Bronchial epithelial cell (primary cell): ENCODE data around the gene SSPN. TPM values are rescaled to one million over a fixed set of nuclear protein-coding genes. Genes with fewer than 3 reads are reported as not detected.

Source experiments
- DNase-seq: peaks from one replicate; pipeline ENCODE4 v3.0.0-alpha.2; 2010; ENCODE audit warnings: low read depth
- FAIRE-seq: peaks from 2 replicates; lab custom pipeline; 2011; peaks lifted over from hg19 to GRCh38; lab: Jason Lieb, UNC
- H3K27me3 ChIP-seq: 2 replicates; pipeline ENCODE4 v1.5.1; 2011; ENCODE audit warnings: low read length; ENCODE audit not compliant: control insufficient read depth, insufficient read depth
- H3K36me3 ChIP-seq: 2 replicates; pipeline ENCODE4 v1.5.1; 2011; ENCODE audit warnings: low read length; ENCODE audit not compliant: control insufficient read depth, insufficient read depth
- H3K4me3 ChIP-seq: 2 replicates; pipeline ENCODE4 v1.5.1; 2011; ENCODE audit warnings: mild to moderate bottlenecking, low read depth, low read length, control low read depth
- CTCF ChIP-seq: IDR thresholded peaks from 2 replicates; pipeline ENCODE4 v1.5.1; 2011; ENCODE audit warnings: mild to moderate bottlenecking, moderate library complexity, low read length, control low read depth, inconsistent platforms; ENCODE audit not compliant: insufficient read depth, severe bottlenecking
- total RNA-seq: library from RNA; depleted of rRNA; stranded (reverse); fragments of >200 nt; gene quantifications from 2 replicates; pipeline ENCODE4 v1.2.1, GENCODE V29; 2014

The SSPN gene
- total RNA-seq, 1 donor from 2014 or later = 0.26 TPM

- DNase-seq (no peak), FAIRE-seq (no peak)
- H3K27me3 ChIP-seq = no peaks in the 10 kb centered on the region
- no peaks in the 10 kb centered on the region for H3K36me3 ChIP-seq
- TF ChIP-seq CTCF = no peak
- H3K4me3 ChIP-seq = no peak overlapping the region
Observed at GRCh38 chr12:26239852-26240815, 44.8 kb downstream of the SSPN start.

GRCh38 chr12:26241080-26241479 lies 45.7 kb downstream of the SSPN start:
- TF ChIP-seq CTCF = no peak
- Histone ChIP-seq H3K36me3 (no peaks in the 10 kb centered on the region), H3K4me3 (no peak overlapping the region), H3K27me3 (no peaks in the 10 kb centered on the region)
- FAIRE-seq (no peak), DNase-seq (no peak)

GRCh38 chr12:26242683-26243082 lies 47.3 kb downstream of the SSPN start:
- FAIRE-seq (no peak), DNase-seq (no peak)
- Histone ChIP-seq H3K27me3 (no peaks in the 10 kb centered on the region), H3K36me3 (no peaks in the 10 kb centered on the region), H3K4me3 (no peak overlapping the region)
- TF ChIP-seq CTCF = no peak

- DNase-seq (no peak), FAIRE-seq (peak; percentile 43)
- H3K27me3 ChIP-seq = no peaks in the 10 kb centered on the region
- no peak for TF ChIP-seq CTCF
- H3K36me3 ChIP-seq = no peaks in the 10 kb centered on the region
- no peak overlapping the region for H3K4me3 ChIP-seq
Observed at GRCh38 chr12:26244503-26244902, 49.1 kb downstream of the SSPN start.

- Histone ChIP-seq H3K4me3 (no peak overlapping the region), H3K36me3 (no peaks in the 10 kb centered on the region), H3K27me3 (no peaks in the 10 kb centered on the region)
- FAIRE-seq (no peak), DNase-seq (no peak)
- no peak for TF ChIP-seq CTCF
Observed at GRCh38 chr12:26245175-26245942, 50.0 kb downstream of the SSPN start.
